Activated CD4-positive, alpha-beta memory T cell treated with anti-CD3 and anti-CD28 coated beads for 36 hours (primary cell): ENCODE data around the gene MAN1B1. TPM values are rescaled to one million over a fixed set of nuclear protein-coding genes. Genes with fewer than 3 reads are reported as not detected.

Experiments used
- CTCF ChIA-PET: fragments of 350-600 bp; sonication (Branson Sonifier 250); formaldehyde crosslinking; loops from one replicate; lab custom pipeline; 2021; ENCODE audit warnings: antibody characterized with exemption, inconsistent platforms; lab: Charles Lee
- POLR2A ChIA-PET: fragments of 350-600 bp; sonication (Branson Sonifier 250); formaldehyde crosslinking; loops from one replicate; lab custom pipeline; 2021; ENCODE audit warnings: antibody characterized with exemption; lab: Charles Lee
- DNase-seq: peaks from one replicate; pipeline ENCODE4 v3.0.0-alpha.2; 2020
- H3K27ac Mint-ChIP-seq: one replicate; pipeline ENCODE4 v1.8.0; 2021; ENCODE audit warnings: mixed read lengths
- H3K27me3 Mint-ChIP-seq: one replicate; pipeline ENCODE4 v1.8.0; 2021; ENCODE audit warnings: mixed read lengths
- H3K36me3 Mint-ChIP-seq: one replicate; pipeline ENCODE4 v1.8.0; 2021; ENCODE audit warnings: mixed read lengths
- H3K4me1 Mint-ChIP-seq: one replicate; pipeline ENCODE4 v1.8.0; 2021; ENCODE audit warnings: low read depth, mixed read lengths
- H3K4me3 Mint-ChIP-seq: one replicate; pipeline ENCODE4 v1.8.0; 2021; ENCODE audit warnings: mild to moderate bottlenecking, mixed read lengths
- H3K9me3 Mint-ChIP-seq: one replicate; pipeline ENCODE4 v1.8.0; 2021; ENCODE audit warnings: mixed read lengths
- intact Hi-C: fragments of 100-400 bp; cut with micrococcal nuclease; formaldehyde crosslinking; loops from one replicate; pipeline ENCODE4 v1.15.1; 2023
- total RNA-seq, 2 experiments: library from RNA; stranded (reverse); gene quantifications; one replicate each; pipeline ENCODE4 v1.2.3, GENCODE V29; 2021

MAN1B1 gene
- total RNA-seq, 2 experiments from 2014 or later: 32.9 to 33.1 TPM

- Mint-ChIP-seq H3K4me1 (no peaks in the 10 kb centered on the region), H3K4me3 (no peak overlapping the region), H3K36me3 (no peaks in the 10 kb centered on the region), H3K27me3 (peaks cover 15% of the 10 kb centered on the region), H3K27ac (no peak overlapping the region), H3K9me3 (no peaks in the 10 kb centered on the region)
- intact Hi-C loops: no loop called here
- ChIA-PET CTCF (no interaction called here), POLR2A (no interaction called here)
- DNase-seq: no peak
Observed at GRCh38 chr9:137146527-137146918, 59.7 kb downstream of the MAN1B1 start.

GRCh38 chr9:137147091-137147792 is 60.5 kb downstream of the MAN1B1 start:
- Mint-ChIP-seq H3K27ac (no peak overlapping the region), H3K27me3 (peaks cover 10% of the 10 kb centered on the region), H3K4me1 (no peaks in the 10 kb centered on the region), H3K9me3 (no peaks in the 10 kb centered on the region), H3K4me3 (no peak overlapping the region), H3K36me3 (no peaks in the 10 kb centered on the region)
- ChIA-PET CTCF (no interaction called here), POLR2A (no interaction called here)
- intact Hi-C loops: no loop called here
- DNase-seq: no peak

GRCh38 chr9:137147793-137148160 is 61.0 kb downstream of the MAN1B1 start:
- no peaks in the 10 kb centered on the region for H3K9me3 Mint-ChIP-seq
- DNase-seq: no peak
- no peak overlapping the region for H3K27ac Mint-ChIP-seq
- H3K27me3 Mint-ChIP-seq: peaks cover 5% of the 10 kb centered on the region
- intact Hi-C loops: no loop called here
- H3K4me3 Mint-ChIP-seq: no peak overlapping the region
- H3K36me3 Mint-ChIP-seq: no peaks in the 10 kb centered on the region
- ChIA-PET CTCF (no interaction called here), POLR2A (no interaction called here)
- no peaks in the 10 kb centered on the region for H3K4me1 Mint-ChIP-seq

- Mint-ChIP-seq H3K36me3 (no peaks in the 10 kb centered on the region), H3K27me3 (peaks cover 5% of the 10 kb centered on the region), H3K27ac (no peak overlapping the region), H3K4me3 (no peak overlapping the region), H3K4me1 (no peaks in the 10 kb centered on the region), H3K9me3 (no peaks in the 10 kb centered on the region)
- POLR2A ChIA-PET: no interaction called here
- CTCF ChIA-PET: interaction anchor here (1.4 kb wide), 1 partner anchor 89 kb away, joined by 4 read pairs; no protein-coding TSS in a partner anchor
- DNase-seq: no peak
- intact Hi-C loops: no loop called here
Observed at GRCh38 chr9:137148242-137148641, 61.5 kb downstream of the MAN1B1 start.

- intact Hi-C loops: no loop called here
- no peaks in the 10 kb centered on the region for H3K9me3 Mint-ChIP-seq
- no peaks in the 10 kb centered on the region for H3K36me3 Mint-ChIP-seq
- no peak for DNase-seq
- no peaks in the 10 kb centered on the region for H3K4me1 Mint-ChIP-seq
- ChIA-PET CTCF (interaction anchor here (0.6 to 1.4 kb wide), 2 partner anchors 88 to 113 kb away, joined by 3 to 4 read pairs; no protein-coding TSS in a partner anchor), POLR2A (no interaction called here)
- no peak overlapping the region for H3K4me3 Mint-ChIP-seq
- no peak overlapping the region for H3K27ac Mint-ChIP-seq
- peaks cover 5% of the 10 kb centered on the region for H3K27me3 Mint-ChIP-seq
Observed at GRCh38 chr9:137148661-137149060, 61.9 kb downstream of the MAN1B1 start.

GRCh38 chr9:137149363-137149762 is 62.6 kb downstream of the MAN1B1 start:
- POLR2A ChIA-PET: no interaction called here
- Mint-ChIP-seq H3K36me3 (no peaks in the 10 kb centered on the region), H3K27ac (no peak overlapping the region), H3K4me1 (no peaks in the 10 kb centered on the region), H3K4me3 (no peak overlapping the region), H3K27me3 (peaks cover 5% of the 10 kb centered on the region), H3K9me3 (no peaks in the 10 kb centered on the region)
- no peak for DNase-seq
- CTCF ChIA-PET: interaction anchor here (0.6 to 1.4 kb wide), 2 partner anchors 87 to 114 kb away, joined by 3 to 4 read pairs; no protein-coding TSS in a partner anchor
- intact Hi-C loops: no loop called here

GRCh38 chr9:137149942-137150616 is 63.3 kb downstream of the MAN1B1 start:
- no peak for DNase-seq
- Mint-ChIP-seq H3K27ac (no peak overlapping the region), H3K36me3 (no peaks in the 10 kb centered on the region), H3K4me1 (no peaks in the 10 kb centered on the region), H3K9me3 (no peaks in the 10 kb centered on the region), H3K4me3 (no peak overlapping the region), H3K27me3 (peaks cover 5% of the 10 kb centered on the region)
- ChIA-PET CTCF (interaction anchor here (1.1 to 1.4 kb wide), 2 partner anchors 9 to 86 kb away, joined by 3 read pairs; no protein-coding TSS in a partner anchor), POLR2A (no interaction called here)
- intact Hi-C loops: loop anchor here (2.0 kb wide), 1 partner anchor 63 kb away; the partner anchor contains the start of gene MAN1B1

GRCh38 chr9:137150617-137151457 is 64.1 kb downstream of the MAN1B1 start:
- H3K27me3 Mint-ChIP-seq: peaks cover 8% of the 10 kb centered on the region
- H3K4me1 Mint-ChIP-seq: no peaks in the 10 kb centered on the region
- CTCF ChIA-PET: interaction anchor here (1.1 to 1.5 kb wide), 3 partner anchors 10 to 86 kb away, joined by 3 read pairs; no protein-coding TSS in a partner anchor
- intact Hi-C loops: loop anchor here (2.0 kb wide), 1 partner anchor 64 kb away; the partner anchor contains the start of gene MAN1B1
- no peaks in the 10 kb centered on the region for H3K36me3 Mint-ChIP-seq
- peak; percentile 85 for DNase-seq
- POLR2A ChIA-PET: interaction anchor here (0.5 to 0.6 kb wide), 2 partner anchors 21 to 765 kb away, joined by 3 read pairs; no protein-coding TSS in a partner anchor
- no peak overlapping the region for H3K4me3 Mint-ChIP-seq
- H3K9me3 Mint-ChIP-seq: no peaks in the 10 kb centered on the region
- no peak overlapping the region for H3K27ac Mint-ChIP-seq

GRCh38 chr9:137152844-137153405 is 66.1 kb downstream of the MAN1B1 start:
- Mint-ChIP-seq H3K9me3 (no peaks in the 10 kb centered on the region), H3K4me1 (peaks cover 4% of the 10 kb centered on the region), H3K36me3 (no peaks in the 10 kb centered on the region), H3K27ac (no peak overlapping the region), H3K27me3 (peaks cover 15% of the 10 kb centered on the region), H3K4me3 (no peak overlapping the region)
- ChIA-PET POLR2A (no interaction called here), CTCF (no interaction called here)
- DNase-seq: no peak
- intact Hi-C loops: no loop called here

GRCh38 chr9:137156567-137157375 is 70.0 kb downstream of the MAN1B1 start:
- peak overlapping the region; percentile 44 for H3K4me3 Mint-ChIP-seq
- peaks cover 29% of the 10 kb centered on the region for H3K27me3 Mint-ChIP-seq
- H3K9me3 Mint-ChIP-seq: no peaks in the 10 kb centered on the region
- POLR2A ChIA-PET: no interaction called here
- CTCF ChIA-PET: interaction anchor here (0.6 to 1.7 kb wide), 6 partner anchors 19 to 266 kb away, joined by 3 to 7 read pairs (median 3); partner anchors contain the start of genes EXD3, NPDC1 and RNF224
- peak; percentile 69 for DNase-seq
- no peak overlapping the region for H3K27ac Mint-ChIP-seq
- intact Hi-C loops: no loop called here
- no peaks in the 10 kb centered on the region for H3K36me3 Mint-ChIP-seq
- H3K4me1 Mint-ChIP-seq: peaks cover 9% of the 10 kb centered on the region
